HUES6 (cell line): Measurements from ENCODE around the gene TIAM2.

ENCODE experiments used
- H3K27ac ChIP-seq: 2 replicates; pipeline ENCODE4 v1.7.0; 2013; ENCODE audit warnings: low read depth, mild to moderate bottlenecking, low read length, inconsistent platforms
- H3K27me3 ChIP-seq: 2 replicates; pipeline ENCODE4 v1.6.1; 2013; ENCODE audit warnings: low read length; ENCODE audit not compliant: control insufficient read depth, insufficient read depth
- H3K36me3 ChIP-seq: 2 replicates; pipeline ENCODE4 v1.6.1; 2013; ENCODE audit warnings: low read length; ENCODE audit not compliant: control insufficient read depth, insufficient read depth
- H3K4me1 ChIP-seq: 2 replicates; pipeline ENCODE4 v1.6.1; 2013; ENCODE audit warnings: low read length; ENCODE audit not compliant: control insufficient read depth, insufficient read depth
- H3K4me3 ChIP-seq: 2 replicates; pipeline ENCODE4 v1.5.1; 2013; ENCODE audit warnings: low read depth, low read length
- H3K9ac ChIP-seq: one replicate; pipeline ENCODE4 v1.6.1; 2013; ENCODE audit warnings: mild to moderate bottlenecking, low read length
- H3K9me3 ChIP-seq: 2 replicates; pipeline ENCODE4 v1.6.1; 2013; ENCODE audit warnings: low read depth, low read length; ENCODE audit not compliant: control insufficient read depth, insufficient read depth

The TIAM2 gene

DNA sequence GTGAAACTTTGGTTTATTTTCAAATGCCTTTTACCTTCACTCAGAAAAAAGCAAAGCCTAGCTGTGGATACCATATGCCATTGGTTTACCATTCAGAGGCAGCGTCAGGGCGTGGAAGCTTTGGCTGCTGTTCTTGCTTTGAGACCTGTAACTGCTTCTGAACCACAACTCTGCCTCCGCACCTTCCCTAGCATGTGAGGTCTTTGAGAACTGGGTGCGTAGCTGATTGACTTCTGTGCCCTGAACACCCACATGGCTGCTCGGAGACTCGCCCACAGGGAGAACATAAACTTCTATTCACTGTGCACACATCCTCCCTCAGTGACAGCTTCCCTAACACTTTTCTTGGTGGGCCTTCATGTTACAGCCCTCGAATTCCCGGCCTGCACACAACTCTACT lies 257.5 kb downstream of the TIAM2 start:
- Histone ChIP-seq H3K4me3 (no peak overlapping the region), H3K9ac (no peak overlapping the region), H3K27me3 (no peaks in the 10 kb centered on the region), H3K27ac (peak overlapping the region; percentile 90), H3K9me3 (no peaks in the 10 kb centered on the region), H3K4me1 (peaks cover 28% of the 10 kb centered on the region), H3K36me3 (peaks cover 70% of the 10 kb centered on the region)

DNA sequence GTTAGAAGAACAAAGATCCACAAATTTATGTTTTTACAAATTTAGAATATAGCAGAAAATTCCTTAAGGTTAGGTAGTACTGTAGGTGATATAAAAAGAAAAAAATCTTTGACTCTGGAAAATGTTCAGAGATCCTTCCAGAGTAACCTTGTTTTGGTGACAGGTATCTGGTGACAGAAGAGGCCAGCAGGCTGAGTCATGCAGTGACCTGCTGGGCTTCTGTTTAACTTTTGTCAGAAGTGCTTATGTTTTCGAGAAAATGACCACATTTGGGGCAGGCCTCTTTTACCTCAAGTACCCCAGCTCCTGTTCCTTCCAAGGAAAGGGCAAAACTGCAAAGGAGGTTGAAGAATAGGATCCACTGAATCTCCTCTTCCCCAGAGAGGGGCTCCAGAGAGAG lies 258.2 kb downstream of the TIAM2 start:
- peak overlapping the region; percentile 90 for H3K27ac ChIP-seq
- no peaks in the 10 kb centered on the region for H3K9me3 ChIP-seq
- H3K27me3 ChIP-seq: no peaks in the 10 kb centered on the region
- H3K36me3 ChIP-seq: peaks cover 75% of the 10 kb centered on the region
- H3K9ac ChIP-seq: no peak overlapping the region
- H3K4me1 ChIP-seq: peaks cover 24% of the 10 kb centered on the region
- no peak overlapping the region for H3K4me3 ChIP-seq

GRCh38 chr6:155254139-155254538 lies 259.0 kb downstream of the TIAM2 start:
- Histone ChIP-seq H3K27ac (peak overlapping the region; percentile 90), H3K36me3 (peaks cover 83% of the 10 kb centered on the region), H3K27me3 (no peaks in the 10 kb centered on the region), H3K9ac (no peak overlapping the region), H3K4me3 (no peak overlapping the region), H3K9me3 (no peaks in the 10 kb centered on the region), H3K4me1 (peaks cover 24% of the 10 kb centered on the region)

DNA sequence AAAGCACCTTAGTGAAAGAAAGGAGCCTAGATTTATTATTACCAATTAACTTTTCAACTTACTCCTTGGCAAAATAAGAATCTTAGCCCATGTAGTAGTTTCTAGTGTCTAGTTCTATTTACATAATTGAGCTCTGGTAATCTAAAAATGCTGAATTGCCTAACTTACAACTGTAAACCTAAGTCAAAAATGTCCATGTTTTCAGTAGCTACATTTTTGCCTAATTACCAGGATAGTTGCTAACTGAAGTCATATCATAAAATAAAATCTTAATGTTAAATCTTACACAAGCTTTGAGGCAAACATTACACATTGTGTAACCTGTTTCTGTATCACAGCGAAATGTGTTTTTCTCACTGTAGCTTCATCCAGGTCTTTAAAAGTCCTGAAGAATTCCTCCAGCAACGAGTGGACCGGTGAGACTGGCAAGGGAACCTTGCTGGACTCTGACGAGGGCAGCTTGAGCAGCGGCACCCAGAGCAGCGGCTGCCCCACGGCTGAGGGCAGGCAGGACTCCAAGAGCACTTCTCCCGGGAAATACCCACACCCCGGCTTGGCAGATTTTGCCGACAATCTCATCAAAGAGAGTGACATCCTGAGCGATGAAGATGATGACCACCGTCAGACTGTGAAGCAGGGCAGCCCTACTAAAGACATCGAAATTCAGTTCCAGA lies 261.1 kb downstream of the TIAM2 start:
- H3K9me3 ChIP-seq: no peaks in the 10 kb centered on the region
- no peak overlapping the region for H3K4me3 ChIP-seq
- no peak overlapping the region for H3K27ac ChIP-seq
- peaks cover 26% of the 10 kb centered on the region for H3K4me1 ChIP-seq
- peaks cover 78% of the 10 kb centered on the region for H3K36me3 ChIP-seq
- H3K9ac ChIP-seq: no peak overlapping the region
- no peaks in the 10 kb centered on the region for H3K27me3 ChIP-seq

- Histone ChIP-seq H3K27ac (no peak overlapping the region), H3K36me3 (peaks cover 66% of the 10 kb centered on the region), H3K9ac (no peak overlapping the region), H3K4me1 (peaks cover 33% of the 10 kb centered on the region), H3K9me3 (no peaks in the 10 kb centered on the region), H3K27me3 (no peaks in the 10 kb centered on the region), H3K4me3 (no peak overlapping the region)
Observed at GRCh38 chr6:155257796-155258195, 262.7 kb downstream of the TIAM2 start.

DNA sequence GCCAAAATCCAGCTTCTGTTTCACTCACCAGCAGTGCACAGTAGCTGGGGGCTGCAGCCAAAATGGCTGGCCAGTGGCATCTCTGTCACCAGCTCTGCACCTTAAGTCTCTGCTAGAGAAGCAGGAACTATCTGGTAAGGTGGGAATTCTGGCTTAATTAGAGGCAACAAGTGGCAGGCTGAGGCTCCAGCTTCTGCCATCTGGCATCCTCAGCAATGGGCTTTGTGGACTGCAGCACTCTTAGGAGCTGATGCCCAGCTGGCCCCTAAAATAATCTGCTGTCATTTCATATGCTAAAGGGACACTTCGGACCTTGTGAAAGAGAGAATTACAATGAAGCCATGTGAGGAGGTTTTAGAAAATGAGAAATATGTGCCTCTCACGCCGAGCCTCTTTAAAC lies 264.1 kb downstream of the TIAM2 start:
- peaks cover 60% of the 10 kb centered on the region for H3K36me3 ChIP-seq
- H3K9ac ChIP-seq: no peak overlapping the region
- H3K27me3 ChIP-seq: no peaks in the 10 kb centered on the region
- H3K9me3 ChIP-seq: no peaks in the 10 kb centered on the region
- H3K27ac ChIP-seq: no peak overlapping the region
- H3K4me1 ChIP-seq: peaks cover 27% of the 10 kb centered on the region
- no peak overlapping the region for H3K4me3 ChIP-seq

DNA sequence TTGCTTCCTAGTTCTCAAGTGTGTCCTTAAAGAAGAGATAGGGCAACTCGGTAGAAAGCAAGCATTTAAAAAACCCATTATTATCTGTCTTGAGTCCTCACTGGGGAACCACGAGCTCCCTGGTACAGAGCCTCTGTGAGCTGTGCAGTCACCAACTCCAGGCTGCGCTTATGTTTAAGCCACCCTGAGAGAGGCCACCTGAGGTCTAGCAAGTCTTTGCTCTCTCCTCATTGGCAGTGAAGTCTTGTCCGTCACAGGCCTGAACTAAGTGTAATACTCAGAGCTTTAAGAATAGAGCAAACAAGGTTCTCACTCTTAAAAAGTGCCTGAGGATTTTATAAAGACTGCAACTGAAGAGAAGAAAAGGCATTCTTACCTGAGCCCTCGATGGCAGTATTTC lies 264.8 kb downstream of the TIAM2 start:
- no peak overlapping the region for H3K9ac ChIP-seq
- no peak overlapping the region for H3K4me3 ChIP-seq
- no peaks in the 10 kb centered on the region for H3K27me3 ChIP-seq
- H3K9me3 ChIP-seq: no peaks in the 10 kb centered on the region
- H3K4me1 ChIP-seq: peaks cover 28% of the 10 kb centered on the region
- no peak overlapping the region for H3K27ac ChIP-seq
- H3K36me3 ChIP-seq: peaks cover 53% of the 10 kb centered on the region

- H3K36me3 ChIP-seq: peaks cover 46% of the 10 kb centered on the region
- no peak overlapping the region for H3K9ac ChIP-seq
- H3K27ac ChIP-seq: no peak overlapping the region
- peaks cover 33% of the 10 kb centered on the region for H3K4me1 ChIP-seq
- no peak overlapping the region for H3K4me3 ChIP-seq
- H3K9me3 ChIP-seq: no peaks in the 10 kb centered on the region
- H3K27me3 ChIP-seq: no peaks in the 10 kb centered on the region
Observed at GRCh38 chr6:155260686-155261085, 265.6 kb downstream of the TIAM2 start.

- no peak overlapping the region for H3K9ac ChIP-seq
- H3K27me3 ChIP-seq: no peaks in the 10 kb centered on the region
- no peak overlapping the region for H3K4me3 ChIP-seq
- H3K9me3 ChIP-seq: no peaks in the 10 kb centered on the region
- H3K27ac ChIP-seq: no peak overlapping the region
- peaks cover 41% of the 10 kb centered on the region for H3K36me3 ChIP-seq
- peaks cover 33% of the 10 kb centered on the region for H3K4me1 ChIP-seq
Observed at GRCh38 chr6:155261111-155261900, 266.2 kb downstream of the TIAM2 start.

GRCh38 chr6:155262655-155263054 lies 267.5 kb downstream of the TIAM2 start:
- H3K27me3 ChIP-seq: no peaks in the 10 kb centered on the region
- no peak overlapping the region for H3K9ac ChIP-seq
- H3K36me3 ChIP-seq: peaks cover 37% of the 10 kb centered on the region
- H3K27ac ChIP-seq: no peak overlapping the region
- H3K4me1 ChIP-seq: peaks cover 33% of the 10 kb centered on the region
- no peaks in the 10 kb centered on the region for H3K9me3 ChIP-seq
- H3K4me3 ChIP-seq: no peak overlapping the region

GRCh38 chr6:155263373-155264063 lies 268.4 kb downstream of the TIAM2 start, which contains the start of gene CLDN20:
Gene CLDN20 (plus strand): TSS chr6:155264013. CDS start chr6:155275720, 11,707 bp downstream.
- Histone ChIP-seq H3K36me3 (peaks cover 29% of the 10 kb centered on the region), H3K27ac (0 out of 2 replicates have a peak within 1 kb of the TSS, but pooled peaks have one; percentile 74)

More at GRCh38 chr6:155263373-155264063, 268.4 kb downstream of the TIAM2 start, which contains the start of gene CLDN20:
- Histone ChIP-seq H3K9me3 (no peaks in the 10 kb centered on the region), H3K4me1 (peaks cover 38% of the 10 kb centered on the region), H3K27me3 (no peaks in the 10 kb centered on the region), H3K9ac (no peak within 1 kb of the TSS), H3K4me3 (no peak within 1 kb of the TSS)
